GM19351 (cell line): ENCODE data around the gene MRC2.
"Not testable (repeated sequence)": the region's sequence is repeated elsewhere in the genome, so short reads cannot be mapped to it uniquely, and the experiment has no call there.

Experiments used
- ATAC-seq: cut with Tn5 transposase; IDR thresholded peaks from one replicate; pipeline ENCODE4 v1.9.1; 2021; ENCODE audit warnings: mild to moderate bottlenecking, moderate library complexity; ENCODE audit not compliant: unreplicated experiment

Gene MRC2, protein sequence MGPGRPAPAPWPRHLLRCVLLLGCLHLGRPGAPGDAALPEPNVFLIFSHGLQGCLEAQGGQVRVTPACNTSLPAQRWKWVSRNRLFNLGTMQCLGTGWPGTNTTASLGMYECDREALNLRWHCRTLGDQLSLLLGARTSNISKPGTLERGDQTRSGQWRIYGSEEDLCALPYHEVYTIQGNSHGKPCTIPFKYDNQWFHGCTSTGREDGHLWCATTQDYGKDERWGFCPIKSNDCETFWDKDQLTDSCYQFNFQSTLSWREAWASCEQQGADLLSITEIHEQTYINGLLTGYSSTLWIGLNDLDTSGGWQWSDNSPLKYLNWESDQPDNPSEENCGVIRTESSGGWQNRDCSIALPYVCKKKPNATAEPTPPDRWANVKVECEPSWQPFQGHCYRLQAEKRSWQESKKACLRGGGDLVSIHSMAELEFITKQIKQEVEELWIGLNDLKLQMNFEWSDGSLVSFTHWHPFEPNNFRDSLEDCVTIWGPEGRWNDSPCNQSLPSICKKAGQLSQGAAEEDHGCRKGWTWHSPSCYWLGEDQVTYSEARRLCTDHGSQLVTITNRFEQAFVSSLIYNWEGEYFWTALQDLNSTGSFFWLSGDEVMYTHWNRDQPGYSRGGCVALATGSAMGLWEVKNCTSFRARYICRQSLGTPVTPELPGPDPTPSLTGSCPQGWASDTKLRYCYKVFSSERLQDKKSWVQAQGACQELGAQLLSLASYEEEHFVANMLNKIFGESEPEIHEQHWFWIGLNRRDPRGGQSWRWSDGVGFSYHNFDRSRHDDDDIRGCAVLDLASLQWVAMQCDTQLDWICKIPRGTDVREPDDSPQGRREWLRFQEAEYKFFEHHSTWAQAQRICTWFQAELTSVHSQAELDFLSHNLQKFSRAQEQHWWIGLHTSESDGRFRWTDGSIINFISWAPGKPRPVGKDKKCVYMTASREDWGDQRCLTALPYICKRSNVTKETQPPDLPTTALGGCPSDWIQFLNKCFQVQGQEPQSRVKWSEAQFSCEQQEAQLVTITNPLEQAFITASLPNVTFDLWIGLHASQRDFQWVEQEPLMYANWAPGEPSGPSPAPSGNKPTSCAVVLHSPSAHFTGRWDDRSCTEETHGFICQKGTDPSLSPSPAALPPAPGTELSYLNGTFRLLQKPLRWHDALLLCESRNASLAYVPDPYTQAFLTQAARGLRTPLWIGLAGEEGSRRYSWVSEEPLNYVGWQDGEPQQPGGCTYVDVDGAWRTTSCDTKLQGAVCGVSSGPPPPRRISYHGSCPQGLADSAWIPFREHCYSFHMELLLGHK (N-terminal part only)

GRCh38 chr17:62627219-62627903, at the start of gene MRC2:
TSS of gene MRC2 (plus strand) at chr17:62627670. CDS start at chr17:62627803, 133 bp downstream.
- ATAC-seq: peak; percentile 54

DNA sequence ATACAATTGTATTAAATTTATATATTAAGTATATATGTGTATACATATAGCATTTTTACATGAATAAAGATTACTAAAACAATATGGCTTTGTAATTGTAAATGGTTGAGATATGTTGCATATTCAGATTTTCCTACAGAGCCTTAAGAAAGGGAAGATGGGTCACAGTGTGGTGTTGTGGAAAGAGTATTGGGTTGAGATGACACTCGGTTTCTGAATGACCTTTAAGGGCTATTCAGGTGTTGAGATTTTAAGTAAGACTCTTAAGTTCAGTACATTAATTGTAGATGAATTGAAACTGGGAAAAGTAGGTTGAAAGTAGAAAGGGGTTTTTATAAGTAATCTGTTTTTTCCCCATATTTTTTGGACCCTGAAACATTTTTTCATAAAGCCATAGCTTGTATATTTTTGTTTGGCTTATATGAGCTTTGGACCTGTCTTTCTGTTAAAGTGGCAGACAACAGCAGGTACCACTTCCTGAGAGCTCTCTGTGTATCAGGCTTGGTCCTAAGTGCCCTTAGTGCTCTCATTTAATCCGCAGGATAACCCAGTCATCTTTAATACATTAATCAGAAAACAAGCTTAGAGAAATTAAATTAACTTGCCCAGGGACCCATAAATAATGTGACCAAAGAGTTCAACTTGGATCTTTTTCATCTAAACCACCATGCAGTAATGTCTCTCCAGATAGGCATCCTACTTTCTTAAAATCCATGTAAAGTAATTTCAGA, 48.5 kb upstream of the MRC2 start:
- no peak for ATAC-seq

DNA sequence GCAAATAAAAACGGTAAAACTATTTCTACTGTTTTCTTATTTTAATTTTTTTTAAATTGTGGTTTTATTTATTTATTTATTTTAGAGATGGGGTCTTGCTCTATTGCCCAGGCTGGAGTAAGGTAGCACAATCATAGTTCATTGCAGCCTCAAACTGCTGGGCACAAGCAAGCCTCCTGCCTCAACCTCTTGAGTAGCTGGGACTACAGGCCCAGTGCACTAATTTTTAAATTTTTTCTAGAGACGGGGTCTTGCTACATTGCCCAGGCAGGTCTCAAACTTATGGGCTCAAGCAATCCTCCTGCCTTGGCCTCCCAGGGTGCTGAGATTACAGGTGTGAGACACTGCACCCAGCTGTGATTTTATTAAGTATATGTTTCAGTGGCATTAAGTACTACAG, 46.5 kb upstream of the MRC2 start:
- ATAC-seq: no peak

- ATAC-seq: no peak
These were observed 45.7 kb upstream of the MRC2 start for GRCh38 chr17:62581764-62582163.

GRCh38 chr17:62587554-62587953, 39.9 kb upstream of the MRC2 start:
- ATAC-seq: no peak

DNA sequence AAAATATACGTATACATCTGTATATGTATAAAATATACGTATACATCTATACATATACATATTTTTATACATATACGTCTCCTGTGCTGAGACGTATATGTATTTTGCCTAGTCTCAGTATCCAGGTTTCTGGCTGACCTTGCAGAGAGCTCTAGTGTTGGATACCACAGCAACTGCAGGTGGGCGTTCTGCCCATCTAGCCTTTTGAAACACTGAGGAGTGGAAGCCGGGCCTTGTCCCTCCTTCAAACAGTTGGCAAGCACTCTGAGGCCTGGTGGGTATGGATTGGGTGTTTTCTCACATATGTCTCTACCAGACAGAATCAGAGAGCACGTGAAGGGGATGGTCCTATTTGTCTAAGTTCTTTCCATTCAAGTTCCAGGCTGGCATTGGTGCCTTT, 39.4 kb upstream of the MRC2 start:
- ATAC-seq: no peak

GRCh38 chr17:62591333-62591732, 36.1 kb upstream of the MRC2 start:
- ATAC-seq: no peak

GRCh38 chr17:62591822-62592221, 35.6 kb upstream of the MRC2 start:
- not testable (repeated sequence) for ATAC-seq

GRCh38 chr17:62592341-62593099, 35.0 kb upstream of the MRC2 start:
- no peak for ATAC-seq

- ATAC-seq: no peak
These were observed 32.0 kb upstream of the MRC2 start for GRCh38 chr17:62595484-62595883.

GRCh38 chr17:62596662-62597061, 30.8 kb upstream of the MRC2 start:
- ATAC-seq: no peak

DNA sequence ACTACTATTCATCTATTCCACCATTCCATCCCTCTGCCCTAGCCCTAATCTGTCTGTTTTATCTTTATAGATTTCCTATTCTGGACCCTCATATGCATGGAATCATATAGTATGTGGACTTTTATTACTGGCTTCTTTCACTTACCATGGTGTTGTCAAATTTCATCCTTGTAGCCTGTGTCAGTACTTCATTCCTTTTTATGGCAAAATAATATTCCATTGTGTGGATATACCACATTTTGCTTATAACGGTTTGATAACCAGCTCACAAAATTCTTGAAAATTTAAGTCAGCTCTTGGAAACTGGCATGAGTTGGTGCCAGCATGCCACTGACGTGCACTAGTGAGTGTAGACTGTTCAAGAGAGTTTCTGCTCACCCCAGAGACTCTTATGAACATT, 30.3 kb upstream of the MRC2 start:
- ATAC-seq: no peak

GRCh38 chr17:62597920-62598319, 29.6 kb upstream of the MRC2 start:
- no peak for ATAC-seq

DNA sequence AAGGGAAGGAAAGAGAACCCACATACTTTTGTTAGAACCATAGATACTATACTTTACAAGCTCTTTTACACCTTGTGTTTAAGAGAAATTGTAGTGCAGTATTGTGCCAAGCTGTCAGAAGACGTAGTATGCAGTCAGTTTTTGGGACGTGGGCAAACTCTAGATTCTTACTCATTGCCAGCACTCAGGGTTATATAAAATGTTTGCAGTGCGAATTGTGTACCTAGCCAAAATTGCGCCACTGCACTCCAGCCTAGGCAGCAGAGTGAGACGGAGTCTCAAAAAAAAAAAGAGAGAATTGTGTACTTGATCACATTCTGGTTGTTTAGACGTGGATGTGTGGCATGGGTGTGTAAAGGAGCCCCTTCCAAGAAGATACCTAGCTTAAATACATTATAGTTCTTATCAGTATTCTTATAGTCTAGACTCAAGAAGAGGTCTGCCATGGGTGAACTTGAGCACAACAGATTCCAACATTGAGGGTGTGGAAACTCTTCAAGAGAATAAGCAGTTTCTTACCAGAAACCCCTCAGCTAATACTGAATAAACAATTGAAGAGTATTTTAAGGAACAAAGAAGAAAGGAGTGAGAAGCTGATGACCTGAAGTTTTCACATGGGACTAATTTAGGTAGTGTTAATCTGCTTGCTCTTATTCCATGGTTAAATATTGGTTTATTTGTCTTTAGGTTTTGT, 27.4 kb upstream of the MRC2 start:
- no peak for ATAC-seq

DNA sequence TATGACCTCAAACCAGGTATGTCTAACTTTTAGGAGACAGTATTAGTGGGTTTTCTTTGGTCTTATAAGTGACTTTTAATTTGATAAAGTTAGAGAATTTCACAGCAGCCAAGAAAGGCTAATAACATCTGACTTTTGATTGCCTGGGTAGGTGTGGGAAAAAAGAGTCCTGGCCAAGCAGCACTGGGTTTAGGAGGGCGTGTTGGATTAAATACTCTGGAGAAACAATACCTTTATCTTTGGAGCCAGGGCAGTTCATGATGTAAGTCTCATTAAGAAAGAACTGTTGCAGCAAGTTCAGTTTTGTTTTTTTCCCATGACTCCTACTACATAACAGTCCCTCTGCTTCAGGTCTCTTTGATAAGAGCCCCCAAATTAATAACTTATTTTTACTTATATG, 26.7 kb upstream of the MRC2 start:
- no peak for ATAC-seq

GRCh38 chr17:62601471-62601870, 26.0 kb upstream of the MRC2 start:
- ATAC-seq: no peak

DNA sequence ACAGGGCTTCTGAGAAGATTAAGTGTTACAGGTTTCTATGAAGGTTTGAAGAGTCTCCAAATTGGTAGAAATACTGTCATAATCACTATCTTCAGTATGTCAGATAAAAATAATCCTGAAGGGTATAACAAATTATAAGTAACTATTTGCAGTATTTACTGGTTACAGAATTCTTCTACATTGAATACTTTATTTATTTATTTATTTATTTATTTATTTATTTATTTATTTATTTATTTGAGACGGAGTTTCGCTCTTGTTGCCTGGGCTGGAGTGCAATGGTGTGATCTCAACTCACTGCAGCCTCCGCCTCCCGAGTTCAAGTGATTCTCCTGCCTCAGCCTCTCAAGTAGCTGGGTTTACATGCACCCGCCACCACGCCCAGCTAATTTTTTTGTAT, 23.7 kb upstream of the MRC2 start:
- not testable (repeated sequence) for ATAC-seq

DNA sequence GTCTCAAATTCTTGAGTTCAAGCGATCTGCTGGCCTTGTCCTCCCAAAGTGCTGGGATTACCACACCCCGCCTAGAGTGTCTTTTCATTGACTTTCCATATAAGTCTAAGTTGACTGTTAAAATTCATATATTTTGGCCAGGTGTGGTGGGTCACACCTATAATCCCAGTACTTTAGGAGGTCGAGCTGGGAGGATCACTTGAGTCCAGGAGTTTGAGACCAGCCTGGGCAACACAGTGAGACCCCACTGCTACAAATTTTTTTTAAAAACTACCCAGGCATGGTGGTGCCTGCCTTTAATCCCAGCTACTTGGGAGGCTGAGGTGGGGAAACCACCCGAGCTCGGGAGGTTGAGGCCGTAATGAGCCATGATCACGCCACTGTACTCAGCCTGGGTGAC, 21.9 kb upstream of the MRC2 start:
- ATAC-seq: no peak

- peak; percentile 86 for ATAC-seq
These were observed 16.2 kb upstream of the MRC2 start for GRCh38 chr17:62611292-62611691.
